GM21381 (cell line): ENCODE data around the gene CXCR1.
"Not testable (repeated sequence)": the region's sequence is repeated elsewhere in the genome, so short reads cannot be mapped to it uniquely, and the experiment has no call there.

ENCODE experiments used
- ATAC-seq: cut with Tn5 transposase; IDR thresholded peaks from one replicate; pipeline ENCODE4 v1.9.1; 2021; ENCODE audit warnings: mild to moderate bottlenecking, moderate library complexity; ENCODE audit not compliant: unreplicated experiment

The CXCR1 gene

GRCh38 chr2:218162814-218163213, 3.9 kb downstream of the CXCR1 start:
- no peak for ATAC-seq

- ATAC-seq: no peak
Observed at GRCh38 chr2:218161644-218162043, 5.1 kb downstream of the CXCR1 start.

- ATAC-seq: no peak
Observed at GRCh38 chr2:218155953-218156479, 10.7 kb downstream of the CXCR1 start.

GRCh38 chr2:218152777-218153176, 14.0 kb downstream of the CXCR1 start:
- ATAC-seq: no peak

GRCh38 chr2:218152172-218152571, 14.6 kb downstream of the CXCR1 start:
- no peak for ATAC-seq

- no peak for ATAC-seq
Observed at GRCh38 chr2:218149848-218150440, 16.8 kb downstream of the CXCR1 start.

GRCh38 chr2:218149098-218149497, 17.7 kb downstream of the CXCR1 start:
- ATAC-seq: no peak

- no peak for ATAC-seq
Observed at GRCh38 chr2:218146056-218146455, 20.7 kb downstream of the CXCR1 start.

GRCh38 chr2:218145124-218145523, 21.6 kb downstream of the CXCR1 start:
- no peak for ATAC-seq

GRCh38 chr2:218138047-218138446, 28.7 kb downstream of the CXCR1 start:
- no peak for ATAC-seq

GRCh38 chr2:218137514-218137913, 29.2 kb downstream of the CXCR1 start:
- ATAC-seq: no peak

- no peak for ATAC-seq
Observed at GRCh38 chr2:218130822-218131221, 35.9 kb downstream of the CXCR1 start.

GRCh38 chr2:218130377-218130776, 36.4 kb downstream of the CXCR1 start:
- ATAC-seq: no peak

- no peak for ATAC-seq
Observed at GRCh38 chr2:218129458-218130135, 37.2 kb downstream of the CXCR1 start.

- no peak for ATAC-seq
Observed at GRCh38 chr2:218128781-218129457, 37.8 kb downstream of the CXCR1 start.

- ATAC-seq: no peak
Observed at GRCh38 chr2:218127929-218128455, 38.8 kb downstream of the CXCR1 start.

- no peak for ATAC-seq
Observed at GRCh38 chr2:218125626-218126080, 41.1 kb downstream of the CXCR1 start, which contains the start of gene CXCR2. CXCR2 (plus strand) TSS chr2:218126028; CDS start chr2:218134802, 8,774 bp downstream.

- ATAC-seq: no peak
Observed at GRCh38 chr2:218125095-218125494, 41.7 kb downstream of the CXCR1 start.

GRCh38 chr2:218123986-218124385, 42.8 kb downstream of the CXCR1 start:
- ATAC-seq: no peak

GRCh38 chr2:218122286-218122685, 44.5 kb downstream of the CXCR1 start:
- ATAC-seq: not testable (repeated sequence)

- not testable (repeated sequence) for ATAC-seq
Observed at GRCh38 chr2:218121789-218122188, 45.0 kb downstream of the CXCR1 start.
